ENCODE data around the gene RUSC2.

RUSC2 gene

DNA sequence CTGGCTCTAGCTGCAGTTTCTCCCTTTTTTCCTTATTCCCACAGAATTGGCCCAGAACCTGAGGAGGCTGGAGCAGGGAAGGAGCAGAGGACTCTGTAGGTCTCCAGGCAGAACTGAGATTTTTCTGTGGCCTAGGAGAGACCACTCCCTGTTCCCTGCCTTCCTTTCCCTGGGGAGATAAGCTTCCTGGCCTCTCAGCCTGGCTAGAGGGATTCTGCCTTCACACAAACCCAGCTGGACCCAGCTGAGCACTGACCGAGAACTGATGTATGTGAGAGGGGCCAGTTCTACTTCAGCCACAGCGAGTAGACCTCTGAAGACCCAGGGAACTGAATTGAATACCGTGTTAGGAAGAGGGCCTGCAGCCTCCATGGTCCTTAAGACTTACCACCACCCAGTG lies 48.0 kb downstream of the RUSC2 start:
- Histone ChIP-seq H3K36me3 (ENCODE audit: insufficient read depth) (no peaks in the 10 kb centered on the region), H4K20me1 (ENCODE audit: insufficient read depth) (no peaks in the 10 kb centered on the region), H2AFZ (ENCODE audit: low read depth) (no peak overlapping the region), H3K4me2 (no peak overlapping the region), H3K9ac (no peak overlapping the region), H3K27me3 (ENCODE audit: insufficient read depth, low read depth) (no peaks in the 10 kb centered on the region), H3K27ac (no peak overlapping the region), H3K79me2 (ENCODE audit: insufficient read depth, low read depth) (no peaks in the 10 kb centered on the region), H3K4me3 (IDR thresholded peaks at IDR 0.05; ENCODE audit: insufficient read depth, low read depth, low read length) (no peak overlapping the region), H3K4me1 (ENCODE audit: low read depth, poor library complexity, severe bottlenecking) (no peaks in the 10 kb centered on the region)
- TF ChIP-seq, protein P1, sequence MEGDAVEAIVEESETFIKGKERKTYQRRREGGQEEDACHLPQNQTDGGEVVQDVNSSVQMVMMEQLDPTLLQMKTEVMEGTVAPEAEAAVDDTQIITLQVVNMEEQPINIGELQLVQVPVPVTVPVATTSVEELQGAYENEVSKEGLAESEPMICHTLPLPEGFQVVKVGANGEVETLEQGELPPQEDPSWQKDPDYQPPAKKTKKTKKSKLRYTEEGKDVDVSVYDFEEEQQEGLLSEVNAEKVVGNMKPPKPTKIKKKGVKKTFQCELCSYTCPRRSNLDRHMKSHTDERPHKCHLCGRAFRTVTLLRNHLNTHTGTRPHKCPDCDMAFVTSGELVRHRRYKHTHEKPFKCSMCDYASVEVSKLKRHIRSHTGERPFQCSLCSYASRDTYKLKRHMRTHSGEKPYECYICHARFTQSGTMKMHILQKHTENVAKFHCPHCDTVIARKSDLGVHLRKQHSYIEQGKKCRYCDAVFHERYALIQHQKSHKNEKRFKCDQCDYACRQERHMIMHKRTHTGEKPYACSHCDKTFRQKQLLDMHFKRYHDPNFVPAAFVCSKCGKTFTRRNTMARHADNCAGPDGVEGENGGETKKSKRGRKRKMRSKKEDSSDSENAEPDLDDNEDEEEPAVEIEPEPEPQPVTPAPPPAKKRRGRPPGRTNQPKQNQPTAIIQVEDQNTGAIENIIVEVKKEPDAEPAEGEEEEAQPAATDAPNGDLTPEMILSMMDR (conservative IDR thresholded peaks at IDR 0.05; ENCODE audit: low read depth, low read length) = no peak

DNA sequence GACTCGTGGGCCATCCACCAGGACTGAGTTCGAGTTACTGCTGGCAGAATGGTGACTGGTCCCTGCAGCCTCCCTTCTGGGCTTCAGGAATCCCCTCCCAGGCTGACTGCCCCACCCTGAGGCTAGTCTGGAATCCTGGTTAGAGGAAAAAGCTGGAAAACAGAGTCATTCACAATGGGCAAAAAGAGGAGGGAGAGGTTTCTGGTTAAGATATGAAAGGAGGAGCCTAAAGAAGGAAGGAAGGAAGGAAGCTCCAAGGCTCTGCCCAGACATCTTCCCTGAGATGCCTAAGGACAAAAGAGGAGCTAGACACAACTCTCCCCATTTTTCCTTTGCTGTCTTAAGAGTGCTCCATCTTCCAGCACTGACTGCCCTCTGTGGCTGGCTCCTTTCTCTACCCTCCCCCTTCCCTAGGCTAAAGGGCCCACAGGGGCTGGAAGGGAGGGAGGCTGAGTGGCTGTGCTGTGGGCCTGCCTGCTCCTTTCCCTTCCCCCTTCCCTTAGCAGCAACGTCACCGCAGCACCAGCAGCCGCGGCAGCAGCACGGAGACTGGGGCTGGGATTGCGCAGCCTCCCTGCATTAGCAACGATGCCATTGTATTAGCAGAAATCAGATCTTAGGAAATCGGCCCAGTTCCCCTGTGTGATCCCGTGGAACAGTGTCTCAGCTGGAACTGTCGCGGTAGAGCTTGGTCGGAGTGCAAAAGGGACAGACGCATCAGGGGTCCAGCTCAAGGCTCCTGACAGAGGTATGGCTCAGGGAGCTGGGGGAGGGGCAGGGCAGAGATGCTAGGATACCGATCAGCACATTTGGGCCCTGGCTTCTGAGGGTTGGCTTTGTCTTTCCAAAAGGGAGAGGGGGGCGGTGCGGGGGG lies 48.7 kb downstream of the RUSC2 start:
- Histone ChIP-seq H3K36me3 (ENCODE audit: insufficient read depth) (no peaks in the 10 kb centered on the region), H3K9ac (no peak overlapping the region), H3K4me3 (IDR thresholded peaks at IDR 0.05; ENCODE audit: insufficient read depth, low read depth, low read length) (no peak overlapping the region), H2AFZ (ENCODE audit: low read depth) (no peak overlapping the region), H3K79me2 (ENCODE audit: insufficient read depth, low read depth) (no peaks in the 10 kb centered on the region), H3K27ac (no peak overlapping the region), H3K4me2 (no peak overlapping the region), H3K4me1 (ENCODE audit: low read depth, poor library complexity, severe bottlenecking) (no peaks in the 10 kb centered on the region), H4K20me1 (ENCODE audit: insufficient read depth) (no peaks in the 10 kb centered on the region), H3K27me3 (ENCODE audit: insufficient read depth, low read depth) (no peaks in the 10 kb centered on the region)
- TF ChIP-seq, protein P1 (conservative IDR thresholded peaks at IDR 0.05; ENCODE audit: low read depth, low read length) = no peak

Data from KMS-11 (cell line).